Ishikawa (cell line): ENCODE results near the gene LRCOL1.

Source experiments
- CEBPB ChIP-seq: IDR thresholded peaks from 2 replicates; pipeline ENCODE4 v1.6.1; 2012
- CREB1 ChIP-seq: IDR thresholded peaks from 2 replicates; pipeline ENCODE4 v1.6.1; 2012; ENCODE audit warnings: low read depth
- EGR1 ChIP-seq: IDR thresholded peaks from 2 replicates; pipeline ENCODE4 v1.6.1; 2012
- EP300 ChIP-seq: IDR thresholded peaks from 2 replicates; pipeline ENCODE4 v1.6.1; 2012; ENCODE audit warnings: borderline replicate concordance
- FOXM1 ChIP-seq: IDR thresholded peaks from 2 replicates; pipeline ENCODE4 v1.6.1; 2012; ENCODE audit warnings: low read depth, borderline replicate concordance
- MAX ChIP-seq: IDR thresholded peaks from 2 replicates; pipeline ENCODE4 v1.6.1; 2012
- NFIC ChIP-seq: IDR thresholded peaks from 2 replicates; pipeline ENCODE4 v1.6.1; 2012
- REST ChIP-seq: IDR thresholded peaks from 2 replicates; pipeline ENCODE4 v1.6.1; 2012; ENCODE audit warnings: low read depth, mild to moderate bottlenecking
- TAF1 ChIP-seq: IDR thresholded peaks from 2 replicates; pipeline ENCODE4 v1.6.1; 2012; ENCODE audit warnings: low read depth, mild to moderate bottlenecking
- TEAD4 ChIP-seq: IDR thresholded peaks from 2 replicates; pipeline ENCODE4 v1.6.1; 2012
- USF1 ChIP-seq: IDR thresholded peaks from 2 replicates; pipeline ENCODE4 v1.6.1; 2012
- YY1 ChIP-seq: IDR thresholded peaks from 2 replicates; pipeline ENCODE4 v1.6.1; 2012; ENCODE audit warnings: low read depth

- TF ChIP-seq MAX (no peak), USF1 (no peak), EP300 (no peak), CEBPB (no peak), CREB1 (no peak), TEAD4 (no peak), NFIC (no peak), REST (no peak), EGR1 (no peak), YY1 (no peak), TAF1 (no peak), FOXM1 (no peak)
Measured at GRCh38 chr12:132647858-132648257, 37.5 kb upstream of the LRCOL1 start.
